H9 (cell line): ENCODE measurements around the gene MRPL36. TPM values are rescaled to one million over a fixed set of nuclear protein-coding genes. Genes with fewer than 3 reads are reported as not detected.

Experiments used
- DNase-seq: peaks from one replicate; pipeline ENCODE4 v3.0.0-alpha.2; 2017
- H2AFZ ChIP-seq: one replicate; pipeline ENCODE4 v1.6.1; 2013; ENCODE audit warnings: mild to moderate bottlenecking, low read length, control low read depth, moderate library complexity
- H2AK5ac ChIP-seq: 2 replicates; pipeline ENCODE4 v1.6.1; 2013; ENCODE audit warnings: low read length, control low read depth, mixed read lengths; ENCODE audit not compliant: insufficient read length
- H2BK120ac ChIP-seq: one replicate; pipeline ENCODE4 v1.6.1; 2013; ENCODE audit warnings: low read depth, mild to moderate bottlenecking, low read length, control low read depth, inconsistent platforms; ENCODE audit not compliant: poor library complexity, severe bottlenecking
- H2BK12ac ChIP-seq: 2 replicates; pipeline ENCODE4 v1.6.1; 2013; ENCODE audit warnings: low read length, control low read depth, mixed read lengths, low read depth; ENCODE audit not compliant: insufficient read length
- H2BK15ac ChIP-seq: 2 replicates; pipeline ENCODE4 v1.6.1; 2013; ENCODE audit warnings: low read depth, low read length, control low read depth
- H2BK20ac ChIP-seq: one replicate; pipeline ENCODE4 v1.6.1; 2013; ENCODE audit warnings: low read depth, mild to moderate bottlenecking, low read length, control low read depth, inconsistent platforms; ENCODE audit not compliant: poor library complexity, severe bottlenecking
- H2BK5ac ChIP-seq: 2 replicates; pipeline ENCODE4 v1.6.1; 2013; ENCODE audit warnings: low read length, control low read depth, mixed read lengths; ENCODE audit not compliant: insufficient read length
- H3K14ac ChIP-seq: 2 replicates; pipeline ENCODE4 v1.6.1; 2013; ENCODE audit warnings: low read length, control low read depth; ENCODE audit not compliant: insufficient read depth
- H3K18ac ChIP-seq: 2 replicates; pipeline ENCODE4 v1.6.1; 2013; ENCODE audit warnings: low read depth, mild to moderate bottlenecking, mixed read lengths, low read length, control low read depth; ENCODE audit not compliant: insufficient read length
- H3K23ac ChIP-seq: 2 replicates; pipeline ENCODE4 v1.6.1; 2013; ENCODE audit warnings: low read length, control low read depth, mixed read lengths, low read depth; ENCODE audit not compliant: insufficient read length
- H3K23me2 ChIP-seq: 2 replicates; pipeline ENCODE4 v1.6.1; 2013; ENCODE audit warnings: low read depth, mild to moderate bottlenecking, mixed read lengths, low read length, control low read depth; ENCODE audit not compliant: insufficient read length, poor library complexity, severe bottlenecking
- H3K27ac ChIP-seq: 2 replicates; pipeline ENCODE4 v1.5.1; 2013; ENCODE audit warnings: low read length, control low read depth, mixed read lengths, low read depth; ENCODE audit not compliant: insufficient read length
- H3K27me3 ChIP-seq: 2 replicates; pipeline ENCODE4 v1.6.1; 2013; ENCODE audit warnings: low read length, control low read depth, inconsistent platforms; ENCODE audit not compliant: insufficient read depth
- H3K4ac ChIP-seq: 2 replicates; pipeline ENCODE4 v1.6.1; 2013; ENCODE audit warnings: low read depth, mild to moderate bottlenecking, control low read depth, inconsistent platforms, low read length, moderate library complexity
- H3K4me1 ChIP-seq: 2 replicates; pipeline ENCODE4 v1.6.1; 2013; ENCODE audit warnings: low read length, control low read depth, inconsistent platforms; ENCODE audit not compliant: insufficient read depth
- H3K4me2 ChIP-seq: 2 replicates; pipeline ENCODE4 v1.6.1; 2013; ENCODE audit warnings: low read length, control low read depth, mixed read lengths; ENCODE audit not compliant: insufficient read length, insufficient read depth
- H3K56ac ChIP-seq: 2 replicates; pipeline ENCODE4 v1.6.1; 2013; ENCODE audit warnings: low read depth, mild to moderate bottlenecking, mixed read lengths, low read length, control low read depth; ENCODE audit not compliant: insufficient read length
- H3K79me1 ChIP-seq: 2 replicates; pipeline ENCODE4 v1.6.1; 2013; ENCODE audit warnings: low read depth, mild to moderate bottlenecking, moderate library complexity, low read length, control low read depth, inconsistent platforms; ENCODE audit not compliant: insufficient read depth, poor library complexity, severe bottlenecking
- H3K79me2 ChIP-seq: 2 replicates; pipeline ENCODE4 v1.6.1; 2013; ENCODE audit warnings: low read length, control low read depth, inconsistent platforms; ENCODE audit not compliant: insufficient read depth
- H3K9ac ChIP-seq: 2 replicates; pipeline ENCODE4 v1.6.1; 2013; ENCODE audit warnings: low read length, control low read depth, mixed read lengths; ENCODE audit not compliant: insufficient read length; ENCODE audit errors: extremely low read depth
- H3K9me3 ChIP-seq: one replicate; pipeline ENCODE4 v1.6.1; 2013; ENCODE audit warnings: low read depth, low read length, inconsistent platforms; ENCODE audit not compliant: control insufficient read depth
- H3T11ph ChIP-seq: one replicate; pipeline ENCODE4 v1.6.1; 2013; ENCODE audit warnings: mild to moderate bottlenecking, low read length, control low read depth, inconsistent platforms
- H4K20me1 ChIP-seq: one replicate; pipeline ENCODE4 v1.6.1; 2013; ENCODE audit not compliant: control insufficient read depth, insufficient read length, insufficient read depth
- H4K5ac ChIP-seq: 2 replicates; pipeline ENCODE4 v1.6.1; 2013; ENCODE audit warnings: low read depth, mild to moderate bottlenecking, mixed read lengths, low read length, control low read depth; ENCODE audit not compliant: insufficient read length
- H4K8ac ChIP-seq: replicated peaks from 2 replicates; pipeline ENCODE4 v1.6.1; 2013; ENCODE audit warnings: low read length, control low read depth, mixed read lengths, low read depth; ENCODE audit not compliant: insufficient read length
- H4K91ac ChIP-seq: 2 replicates; pipeline ENCODE4 v1.6.1; 2013; ENCODE audit warnings: low read depth, mild to moderate bottlenecking, moderate library complexity, mixed read lengths, low read length, control low read depth; ENCODE audit not compliant: insufficient read length
- H3K27ac Mint-ChIP-seq, 3 experiments: 2 replicates in 2 of 3; 3 replicates in 1 of 3; pipeline ENCODE4 v1.8.0; 2020 to 2021; ENCODE audit warnings: mixed read lengths in 3 of 3, mild to moderate bottlenecking in 1 of 3, moderate library complexity in 1 of 3
- H3K27me3 Mint-ChIP-seq: 2 replicates; pipeline ENCODE4 v1.8.0; 2021; ENCODE audit warnings: low read depth, mild to moderate bottlenecking, moderate library complexity, mixed read lengths
- H3K36me3 Mint-ChIP-seq, 3 experiments: 2 replicates in 2 of 3; 3 replicates in 1 of 3; pipeline ENCODE4 v1.8.0; 2020 to 2021; ENCODE audit warnings: low read depth in 3 of 3, mixed read lengths in 3 of 3; ENCODE audit not compliant: insufficient read depth in 1 of 3
- H3K4me1 Mint-ChIP-seq, 2 experiments: 2 replicates each; pipeline ENCODE4 v1.8.0; 2020; ENCODE audit warnings: mixed read lengths in 2 of 2
- H3K4me3 Mint-ChIP-seq, 2 experiments: 2 replicates in 1 of 2; 3 replicates in 1 of 2; pipeline ENCODE4 v1.8.0; 2020 to 2021; ENCODE audit warnings: mild to moderate bottlenecking in 2 of 2, mixed read lengths in 2 of 2, moderate library complexity in 1 of 2
- H3K9me3 Mint-ChIP-seq, 2 experiments: 2 replicates in 1 of 2; 3 replicates in 1 of 2; pipeline ENCODE4 v1.8.0; 2020; ENCODE audit warnings: mild to moderate bottlenecking in 2 of 2, mixed read lengths in 2 of 2, moderate library complexity in 1 of 2
- CTCF ChIP-seq: fragments of 200-600 bp; sonication (generic); conservative IDR thresholded peaks from 3 replicates; pipeline ENCODE4 v1.8.0; 2021; ENCODE audit warnings: antibody characterized with exemption, mild to moderate bottlenecking
- WGBS: extraction: QIAGEN DNeasy Blood & Tissue Kit; methylation state at CpG from one replicate; pipeline ENCODE4 v1.1.7; 2013; ENCODE audit warnings: missing lambda C conversion rate, low lambda C conversion rate, mixed read lengths; ENCODE audit not compliant: insufficient read length; ENCODE audit errors: extremely low coverage; 5-methylcytosine and 5-hydroxymethylcytosine counted together
- total RNA-seq: library from RNA; stranded (reverse); gene quantifications from 2 replicates; pipeline ENCODE4 v1.2.1, GENCODE V29; 2021

MRPL36 gene
- total RNA-seq, 1 experiment from 2014 or later, result 67.3 TPM

GRCh38 chr5:1791176-1791575 lies 8.5 kb downstream of the MRPL36 start:
- H3K27me3 ChIP-seq, result no peaks in the 10 kb centered on the region
- no peak overlapping the region for H3K4me2 ChIP-seq
- no peak for DNase-seq
- H3K23ac ChIP-seq, result no peak overlapping the region
- H3K27ac Mint-ChIP-seq, result peak overlapping the region in 2 of 3 experiments; percentile 60 to 66; a peak in 1 of 7 replicates
- H3K79me1 ChIP-seq, result no peaks in the 10 kb centered on the region
- peaks cover 0 to 2% (median 0%) of the 10 kb centered on the region in 3 experiments; a peak in 3 of 7 replicates for H3K36me3 Mint-ChIP-seq
- H3K9me3 ChIP-seq, result no peaks in the 10 kb centered on the region
- no peak for TF ChIP-seq CTCF
- H3K27me3 Mint-ChIP-seq, result no peaks in the 10 kb centered on the region; the same call in 1 of the 2 replicates
- H3T11ph ChIP-seq, result no peak overlapping the region
- H4K8ac ChIP-seq, result no peak overlapping the region
- no peak overlapping the region for H2BK5ac ChIP-seq
- no peak overlapping the region for H3K14ac ChIP-seq
- no peak overlapping the region for H2AK5ac ChIP-seq
- no peaks in the 10 kb centered on the region for H3K9me3 Mint-ChIP-seq
- H2AFZ ChIP-seq, result no peak overlapping the region
- no peaks in the 10 kb centered on the region for H3K79me2 ChIP-seq
- H2BK15ac ChIP-seq, result no peak overlapping the region
- no peak overlapping the region for H4K91ac ChIP-seq
- no peak overlapping the region for H3K27ac ChIP-seq
- H3K4me1 Mint-ChIP-seq, result peaks cover 20 to 23% of the 10 kb centered on the region in 2 experiments
- no peak overlapping the region for H3K4me3 Mint-ChIP-seq
- no peak overlapping the region for H2BK20ac ChIP-seq
- peaks cover 3% of the 10 kb centered on the region; the same call in 1 of the 2 replicates for H3K4me1 ChIP-seq
- no peak overlapping the region for H2BK120ac ChIP-seq
- H4K5ac ChIP-seq, result no peak overlapping the region
- H3K4ac ChIP-seq, result no peak overlapping the region
- H3K23me2 ChIP-seq, result peaks cover 2% of the 10 kb centered on the region
- H2BK12ac ChIP-seq, result no peak overlapping the region
- no peak overlapping the region for H3K18ac ChIP-seq
- H3K56ac ChIP-seq, result no peak overlapping the region
- no peak overlapping the region for H3K9ac ChIP-seq
- H4K20me1 ChIP-seq, result no peaks in the 10 kb centered on the region
- no CpG with 5 or more reads among the region's 3 CpGs for WGBS
